K562 treated with DMSO at 1 percent for 48 hours (cell line): ENCODE measurements around the gene CHRNE. TPM values are rescaled to one million over a fixed set of nuclear protein-coding genes. Genes with fewer than 3 reads are reported as not detected.

Source experiments
- total RNA-seq: library from RNA; unstranded; fragments of 300-600 nt; gene quantifications from 2 replicates; pipeline ENCODE4 v1.2.3, GENCODE V29; 2022; ENCODE audit warnings: low replicate concordance; ENCODE audit errors: extremely low read depth

The CHRNE gene
- total RNA-seq, result not detected in 2 replicates

DNA sequence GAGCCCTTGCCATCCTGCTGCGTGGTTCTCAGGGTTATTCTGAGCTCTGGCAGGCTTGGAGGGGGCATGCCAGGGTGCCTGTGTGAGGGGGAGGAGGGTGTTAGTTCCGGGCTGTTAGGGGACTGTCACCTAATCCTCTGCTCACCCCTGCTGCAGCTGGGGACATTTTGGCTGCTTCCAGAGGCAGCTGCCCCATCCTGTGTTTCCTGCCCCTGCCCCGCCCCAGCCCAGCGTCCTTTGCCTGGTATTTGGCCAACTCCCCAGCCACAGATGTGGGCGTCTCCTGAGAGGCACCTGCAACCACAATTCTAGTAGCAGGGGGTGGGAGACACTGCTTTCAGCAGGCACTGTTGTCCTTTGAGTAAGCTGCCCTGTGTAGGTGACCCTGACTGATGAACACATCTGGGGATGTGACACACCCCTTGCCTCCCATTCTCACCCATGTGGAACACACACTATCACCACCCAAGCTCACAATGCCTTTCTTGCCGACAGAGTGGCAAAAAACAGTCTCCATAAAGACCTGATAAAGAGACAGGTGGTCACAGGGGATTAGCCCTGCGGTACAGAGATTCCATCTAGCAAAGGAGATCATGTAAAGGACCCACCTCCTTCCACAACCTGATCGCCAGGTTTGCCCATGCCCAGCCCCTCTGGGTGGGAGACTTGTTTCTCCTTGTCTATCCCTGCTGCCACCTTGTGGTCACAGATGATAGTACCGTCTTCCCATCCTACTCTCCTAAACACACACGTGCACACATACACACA is at the start of gene CHRNE:
Gene CHRNE (minus strand): TSS at position 48 of the 768 bp plus-strand sequence. CDS start 35 bp downstream, at position 13.

GRCh38 chr17:4950746-4951204 is 47.9 kb upstream of the CHRNE start, which contains the start of gene ENO3:
TSS of gene ENO3 (plus strand) at chr17:4951119. CDS start at chr17:4951830, 711 bp downstream.

DNA sequence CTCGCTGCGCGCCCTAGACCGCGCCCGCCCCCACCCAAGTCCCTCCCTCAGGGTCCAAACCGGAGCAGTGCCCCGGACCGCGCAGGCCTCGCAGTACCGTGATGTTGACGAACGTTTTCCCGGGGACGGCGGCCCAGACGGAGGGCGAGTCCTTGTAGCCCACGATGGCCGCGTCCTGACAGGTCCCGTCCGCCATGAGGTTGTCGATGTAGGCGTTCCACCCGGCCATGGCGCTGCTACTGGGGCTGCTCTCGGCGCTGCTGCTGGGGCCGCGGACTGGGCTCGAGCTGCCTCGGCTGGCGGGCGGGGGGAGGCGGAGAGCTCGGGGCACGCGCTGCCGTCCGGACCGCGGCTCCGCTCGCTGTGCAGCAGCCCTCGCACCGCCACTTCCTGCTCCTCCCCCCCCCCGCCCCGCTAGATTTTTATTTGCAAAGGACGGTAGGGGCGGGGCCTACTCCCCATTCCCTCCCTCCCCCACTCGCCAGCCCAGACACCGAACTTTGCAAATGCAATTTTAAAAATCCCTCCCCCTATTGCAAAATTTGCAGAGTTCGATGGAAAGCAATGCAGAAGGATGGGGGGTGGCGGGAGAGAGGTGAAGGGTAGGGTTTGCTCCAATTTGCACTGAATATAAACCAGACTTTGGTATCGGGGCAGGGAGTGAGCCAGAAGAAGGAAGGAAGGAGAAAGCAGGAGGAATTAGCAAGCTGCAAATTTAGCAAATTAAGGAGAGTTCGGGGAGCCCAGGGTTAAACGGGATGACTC is 45.5 kb upstream of the CHRNE start, which contains the start of gene PFN1:
Gene PFN1 (minus strand): TSS at position 365 of the 765 bp plus-strand sequence. CDS start 136 bp downstream, at position 229.

DNA sequence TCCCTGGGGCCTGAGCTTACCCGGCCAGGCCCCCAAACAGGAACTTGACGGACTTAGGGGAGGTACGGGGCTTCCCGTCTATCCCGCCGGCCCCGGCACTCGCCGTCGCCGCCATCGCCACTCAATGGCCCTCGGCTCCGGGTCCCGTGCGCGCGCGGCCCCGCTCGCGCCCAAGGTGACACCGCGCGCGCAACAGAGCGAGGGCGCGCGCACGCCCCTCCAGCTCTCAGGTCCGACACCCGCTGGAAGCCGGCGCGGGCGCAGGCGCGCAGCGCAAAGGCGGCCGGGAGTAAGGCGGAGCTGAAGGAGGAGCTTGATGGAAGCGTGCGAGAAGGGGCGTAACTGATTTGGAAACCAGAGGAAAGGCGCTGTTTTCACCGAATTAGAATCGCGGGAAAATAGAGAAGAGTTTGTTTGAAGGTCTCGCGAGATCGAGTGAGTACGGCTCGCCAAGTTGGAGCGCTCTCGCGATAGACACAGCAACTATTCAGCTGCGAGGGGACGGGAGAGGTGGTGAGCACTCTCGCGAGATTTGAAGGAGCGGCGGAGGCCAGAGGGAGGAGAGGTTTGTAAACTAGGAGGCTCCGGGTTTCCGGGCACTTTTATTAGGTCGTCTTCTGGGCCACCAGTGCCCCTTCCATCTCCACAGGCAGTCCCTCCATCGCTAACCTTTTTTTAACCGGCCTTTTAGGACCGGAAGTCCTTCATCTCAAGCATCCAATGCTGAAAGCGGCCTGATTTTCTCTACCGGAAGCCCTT is 37.1 kb upstream of the CHRNE start, which contains the start of the genes RNF167 and SLC25A11:
Gene RNF167 (plus strand): TSS at position 473 of the 759 bp plus-strand sequence. CDS start 642 bp downstream, outside the sequence.
Gene SLC25A11 (minus strand): TSS at position 251 of the 759 bp plus-strand sequence. CDS start 136 bp downstream, at position 115.

DNA sequence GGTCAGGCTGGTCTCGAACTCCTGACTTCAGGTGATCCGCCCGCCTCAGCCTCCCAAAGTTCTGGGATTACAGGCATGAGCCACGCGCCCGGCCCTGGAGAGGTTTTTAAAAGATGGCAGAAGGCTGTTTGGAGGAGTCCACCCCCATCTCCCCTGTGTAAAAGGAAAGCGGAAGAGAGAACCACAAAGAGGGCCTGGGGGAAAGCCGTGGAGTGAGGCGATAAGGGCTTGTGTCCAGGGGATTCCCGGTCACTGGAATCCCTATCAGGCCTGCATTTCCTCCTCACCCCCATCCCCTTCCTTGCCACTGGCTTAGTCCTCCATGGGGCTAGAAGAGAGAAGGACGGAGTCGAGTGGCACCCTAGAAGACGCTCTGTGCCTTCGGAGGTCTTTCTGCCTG is 29.1 kb upstream of the CHRNE start, which contains the start of gene GP1BA:
Gene GP1BA (plus strand): TSS at position 315 of the 400 bp plus-strand sequence. CDS start 328 bp downstream, outside the sequence.

DNA sequence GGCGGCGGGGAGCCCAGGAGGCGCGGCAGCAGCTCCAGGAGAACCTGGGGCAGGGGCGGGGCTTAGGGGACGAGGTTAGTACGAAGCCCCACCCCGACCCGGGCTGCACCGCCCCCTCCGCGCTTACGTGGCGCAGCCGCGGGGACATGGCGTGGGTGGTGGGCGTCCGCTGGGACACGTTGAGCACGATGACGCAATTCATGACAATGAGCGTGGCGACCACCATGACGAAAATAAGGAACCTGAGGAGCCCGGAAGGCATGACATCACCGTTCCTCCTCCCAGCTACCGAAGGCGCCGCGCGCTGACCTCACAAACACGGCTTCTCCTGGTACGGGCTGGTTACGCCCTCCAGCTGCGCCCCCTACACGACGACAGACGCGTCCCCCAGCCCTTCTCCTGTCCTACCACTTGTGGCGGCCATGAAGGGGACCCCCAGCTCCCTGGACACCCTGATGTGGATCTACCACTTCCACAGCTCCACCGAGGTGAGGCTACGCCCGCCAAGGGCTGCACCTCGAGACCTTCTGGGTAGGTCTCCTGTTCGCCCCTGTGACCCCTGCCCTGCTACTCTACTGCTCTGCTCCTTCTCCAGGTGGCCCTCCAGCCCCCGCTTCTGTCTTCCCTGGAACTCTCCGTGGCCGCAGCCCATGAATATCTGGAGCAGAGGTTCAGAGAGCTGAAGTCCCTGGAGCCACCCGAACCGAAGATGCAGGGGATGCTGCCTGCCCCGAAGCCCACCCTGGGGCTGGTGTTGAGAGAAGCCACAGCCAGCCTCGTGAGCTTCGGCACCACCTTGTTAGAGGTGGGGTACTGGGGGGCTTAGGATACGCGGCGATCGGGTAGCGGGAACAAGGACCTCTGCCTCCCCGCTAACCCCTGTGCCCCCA is 3.3 kb downstream of the CHRNE start, which contains the start of gene C17orf107:
Gene C17orf107 (plus strand): TSS at position 196 of the 890 bp plus-strand sequence. CDS start 227 bp downstream, at position 423.

Other genes starting within 250 kb of the CHRNE start
- gene PELP1, start 199.0 kb downstream of the CHRNE start, total RNA-seq, result not detected in 2 replicates
- gene ARRB2, start 192.5 kb downstream of the CHRNE start, total RNA-seq, result not detected in 2 replicates
- gene MED11, start 171.7 kb downstream of the CHRNE start, total RNA-seq, result not detected in 2 replicates
- not detected in 2 replicates for gene ZMYND15, start 163.3 kb downstream of the CHRNE start, total RNA-seq
- gene CXCL16, start 163.2 kb downstream of the CHRNE start, total RNA-seq, result not detected in 2 replicates
- gene TM4SF5, start 131.2 kb downstream of the CHRNE start, total RNA-seq, result not detected in 2 replicates
- not detected in 2 replicates for gene VMO1, start 116.7 kb downstream of the CHRNE start, total RNA-seq
- gene GLTPD2, start 114.1 kb downstream of the CHRNE start, total RNA-seq, result not detected in 2 replicates
- gene PSMB6, start 106.9 kb downstream of the CHRNE start, total RNA-seq, result not detected in 2 replicates
- not detected in 2 replicates for gene PLD2, start 95.9 kb downstream of the CHRNE start, total RNA-seq
- gene MINK1, start 69.8 kb downstream of the CHRNE start, total RNA-seq, result not detected in 2 replicates
- gene C17orf107, start 3.6 kb downstream of the CHRNE start, total RNA-seq, result not detected in 2 replicates
- gene GP1BA, start 29.2 kb upstream of the CHRNE start, total RNA-seq, result not detected in 2 replicates
- not detected in 2 replicates for gene SLC25A11, start 36.9 kb upstream of the CHRNE start, total RNA-seq
- not detected in 2 replicates for gene RNF167, start 37.2 kb upstream of the CHRNE start, total RNA-seq
- gene PFN1, start 45.4 kb upstream of the CHRNE start, total RNA-seq, result not detected in 2 replicates
- not detected in 2 replicates for gene ENO3, start 48.0 kb upstream of the CHRNE start, total RNA-seq
- gene SPAG7, start 64.7 kb upstream of the CHRNE start, total RNA-seq, result not detected in 2 replicates
- gene CAMTA2, start 84.6 kb upstream of the CHRNE start, total RNA-seq, result not detected in 2 replicates
- not detected in 2 replicates for gene INCA1, start 94.4 kb upstream of the CHRNE start, total RNA-seq
- gene KIF1C, start 94.9 kb upstream of the CHRNE start, total RNA-seq, result not detected in 2 replicates
- gene SLC52A1, start 132.3 kb upstream of the CHRNE start, total RNA-seq, result not detected in 2 replicates
- gene ZFP3, start 175.4 kb upstream of the CHRNE start, total RNA-seq, result not detected in 2 replicates
- gene ZNF232, start 208.8 kb upstream of the CHRNE start, total RNA-seq, result not detected in 2 replicates
- gene USP6, start 212.9 kb upstream of the CHRNE start, total RNA-seq, result not detected in 2 replicates